DND-41 (cell line): ENCODE measurements around the gene ZFAND4.

Source experiments
- CTCF ChIP-seq: IDR thresholded peaks from 2 replicates; pipeline ENCODE4 v1.5.1; 2012; ENCODE audit warnings: borderline replicate concordance, low read length, moderate library complexity, mild to moderate bottlenecking; ENCODE audit not compliant: poor library complexity, severe bottlenecking; ENCODE audit errors: extremely low read depth
- EZH2 ChIP-seq: IDR thresholded peaks from 3 replicates; pipeline ENCODE4 v1.6.1; 2012; ENCODE audit warnings: borderline replicate concordance, low read depth, mild to moderate bottlenecking, moderate library complexity, low read length, inconsistent platforms; ENCODE audit not compliant: severe bottlenecking

- no peak for TF ChIP-seq CTCF
- no peak for TF ChIP-seq EZH2
These were observed 78.7 kb downstream of the ZFAND4 start for GRCh38 chr10:45593938-45594275.
